SK-N-SH treated with all-trans-retinoic acid at 6 μM for 48 hours (cell line): ENCODE data around the gene IL9R.

ENCODE experiments used
- ATAC-seq: fragments of 200-7000 bp; cut with Tn5 transposase; 3 replicates; pipeline ENCODE4 v1.9.1; 2020; ENCODE audit warnings: mild to moderate bottlenecking, moderate library complexity
- ARNTL ChIP-seq: fragments of 450-650 bp; formaldehyde crosslinking; IDR thresholded peaks from 2 replicates; pipeline ENCODE4 v1.5.0; 2020; ENCODE audit warnings: low read depth, mild to moderate bottlenecking, moderate library complexity, borderline replicate concordance
- BACH2 ChIP-seq: fragments of 250-450 bp; sonication (Bioruptor Pico); IDR thresholded peaks from 2 replicates; pipeline ENCODE4 v1.9.0; 2021; ENCODE audit warnings: mild to moderate bottlenecking, borderline replicate concordance
- CSDC2 ChIP-seq: fragments of 250-450 bp; sonication (Bioruptor Pico); IDR thresholded peaks from 2 replicates; pipeline ENCODE4 v1.5.0; 2020; ENCODE audit warnings: mild to moderate bottlenecking, moderate library complexity
- ESRRG ChIP-seq: fragments of 250-450 bp; sonication (Bioruptor Pico); IDR thresholded peaks from 2 replicates; pipeline ENCODE4 v1.6.1; 2021; ENCODE audit warnings: mild to moderate bottlenecking
- GLIS3 ChIP-seq: fragments of 250-450 bp; sonication (Bioruptor Pico); IDR thresholded peaks from 2 replicates; pipeline ENCODE4 v1.5.0; 2020; ENCODE audit warnings: mild to moderate bottlenecking, moderate library complexity
- ISL1 ChIP-seq: fragments of 250-450 bp; sonication (Bioruptor Pico); IDR thresholded peaks from 2 replicates; pipeline ENCODE4 v2.1.2; 2022; ENCODE audit warnings: mild to moderate bottlenecking, moderate library complexity
- OSR1 ChIP-seq: fragments of 250-450 bp; sonication (Bioruptor Pico); IDR thresholded peaks from 2 replicates; pipeline ENCODE4 v1.8.0; 2022; ENCODE audit warnings: moderate library complexity, mild to moderate bottlenecking, inconsistent platforms
- PPARA ChIP-seq: fragments of 250-450 bp; sonication (Bioruptor Pico); IDR thresholded peaks from 2 replicates; pipeline ENCODE4 v1.5.0; 2020; ENCODE audit warnings: mild to moderate bottlenecking, borderline replicate concordance
- RARB ChIP-seq: fragments of 250-450 bp; sonication (Bioruptor Pico); IDR thresholded peaks from 2 replicates; pipeline ENCODE4 v1.8.0; 2021; ENCODE audit warnings: mild to moderate bottlenecking, moderate library complexity
- SNAI2 ChIP-seq: fragments of 250-450 bp; sonication (Bioruptor Pico); IDR thresholded peaks from 2 replicates; pipeline ENCODE4 v1.5.0; 2020; ENCODE audit warnings: mild to moderate bottlenecking, moderate library complexity
- TCF4 ChIP-seq: fragments of 250-450 bp; sonication (Bioruptor Pico); IDR thresholded peaks from 2 replicates; pipeline ENCODE4 v1.8.0; 2021; ENCODE audit warnings: mild to moderate bottlenecking, moderate library complexity, borderline replicate concordance
- TOX ChIP-seq: fragments of 250-450 bp; sonication (Bioruptor Pico); IDR thresholded peaks from 2 replicates; pipeline ENCODE4 v1.8.0; 2021; ENCODE audit warnings: mild to moderate bottlenecking, moderate library complexity, borderline replicate concordance
- ZC3H10 ChIP-seq: fragments of 250-450 bp; sonication (Bioruptor Pico); IDR thresholded peaks from 2 replicates; pipeline ENCODE4 v1.5.1; 2021; ENCODE audit warnings: mild to moderate bottlenecking, moderate library complexity
- ZFP3 ChIP-seq: fragments of 250-450 bp; sonication (Bioruptor Pico); IDR thresholded peaks from 2 replicates; pipeline ENCODE4 v1.5.0; 2020; ENCODE audit warnings: mild to moderate bottlenecking, moderate library complexity
- ZNF565 ChIP-seq: fragments of 450-650 bp; formaldehyde crosslinking; conservative IDR thresholded peaks from 2 replicates; pipeline ENCODE4 v1.5.0; 2020; ENCODE audit warnings: low read depth, mild to moderate bottlenecking, moderate library complexity
- ZNF70 ChIP-seq: fragments of 450-650 bp; formaldehyde crosslinking; IDR thresholded peaks from 2 replicates; pipeline ENCODE4 v1.5.0; 2020; ENCODE audit warnings: mild to moderate bottlenecking, moderate library complexity
- ZNF8 ChIP-seq: fragments of 450-650 bp; formaldehyde crosslinking; IDR thresholded peaks from 2 replicates; pipeline ENCODE4 v1.5.0; 2020; ENCODE audit warnings: mild to moderate bottlenecking, moderate library complexity
- TF ChIP-seq, protein P1 (sequence below): fragments of 250-450 bp; sonication (Bioruptor Pico); IDR thresholded peaks from 2 replicates; pipeline ENCODE4 v1.5.1; 2021; ENCODE audit warnings: mild to moderate bottlenecking, moderate library complexity
- TF ChIP-seq, protein P2 (sequence below): fragments of 250-450 bp; sonication (Bioruptor Pico); IDR thresholded peaks from 2 replicates; pipeline ENCODE4 v1.8.0; 2020; ENCODE audit warnings: mild to moderate bottlenecking, moderate library complexity, borderline replicate concordance
- TF ChIP-seq, protein P3 (sequence below): fragments of 250-450 bp; sonication (Bioruptor Pico); IDR thresholded peaks from 2 replicates; pipeline ENCODE4 v1.8.0; 2021; ENCODE audit warnings: low read depth, mild to moderate bottlenecking, moderate library complexity, borderline replicate concordance
- TF ChIP-seq, protein P4 (sequence below): fragments of 250-450 bp; sonication (Bioruptor Pico); IDR thresholded peaks from 2 replicates; pipeline ENCODE4 v1.5.1; 2020; ENCODE audit warnings: low read depth, mild to moderate bottlenecking, moderate library complexity

IL9R gene

DNA sequence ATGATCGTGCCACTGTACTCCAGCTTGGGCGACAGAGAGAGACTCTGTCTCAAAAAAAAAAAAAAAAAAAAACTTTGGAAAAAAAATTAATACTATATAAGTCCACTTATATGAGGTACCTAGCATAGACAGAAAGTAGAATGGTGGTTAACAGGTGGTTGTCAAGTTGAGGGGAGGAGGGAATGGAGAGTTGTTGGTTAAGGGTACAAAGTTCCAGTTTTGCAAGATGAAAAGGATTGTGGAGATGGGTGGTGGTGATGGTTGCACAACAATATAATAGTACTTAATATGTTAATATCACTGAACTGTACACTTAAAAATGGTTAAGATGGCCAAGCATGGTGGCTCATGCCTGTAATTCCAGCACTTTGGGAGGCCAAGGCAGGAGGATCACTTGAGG lies 4.1 kb upstream of the IL9R start (continued):
- TF ChIP-seq ARNTL, result no peak
- TF ChIP-seq, all 23 proteins: peak for 0

DNA sequence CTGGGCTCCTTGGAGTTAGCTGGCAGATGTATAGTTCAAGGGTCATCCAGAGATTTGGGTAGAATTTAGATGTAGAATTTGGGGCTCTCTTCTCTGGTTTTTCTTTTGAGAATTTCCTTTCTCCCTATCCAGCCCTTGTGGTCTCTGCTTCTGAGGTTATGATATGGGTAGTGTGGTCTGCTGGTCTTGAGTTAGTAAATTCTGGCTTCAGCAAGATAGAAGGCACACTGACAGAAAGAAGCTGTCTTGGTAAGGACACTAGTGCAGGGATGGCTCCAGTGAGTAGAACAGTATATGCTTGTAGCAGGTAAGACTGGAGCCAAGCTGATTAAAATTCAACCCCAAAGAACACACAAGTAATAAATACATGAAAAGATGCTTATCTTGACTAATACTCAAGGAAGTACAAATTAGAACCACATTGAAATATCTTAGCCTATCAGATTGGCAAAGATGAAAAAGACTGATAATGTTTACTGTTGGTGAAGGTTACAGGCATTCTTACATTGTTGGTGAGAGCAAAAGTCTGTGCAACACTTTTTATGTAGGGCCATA lies 2.1 kb upstream of the IL9R start:
- no peak for TF ChIP-seq ARNTL
- TF ChIP-seq, protein P1, sequence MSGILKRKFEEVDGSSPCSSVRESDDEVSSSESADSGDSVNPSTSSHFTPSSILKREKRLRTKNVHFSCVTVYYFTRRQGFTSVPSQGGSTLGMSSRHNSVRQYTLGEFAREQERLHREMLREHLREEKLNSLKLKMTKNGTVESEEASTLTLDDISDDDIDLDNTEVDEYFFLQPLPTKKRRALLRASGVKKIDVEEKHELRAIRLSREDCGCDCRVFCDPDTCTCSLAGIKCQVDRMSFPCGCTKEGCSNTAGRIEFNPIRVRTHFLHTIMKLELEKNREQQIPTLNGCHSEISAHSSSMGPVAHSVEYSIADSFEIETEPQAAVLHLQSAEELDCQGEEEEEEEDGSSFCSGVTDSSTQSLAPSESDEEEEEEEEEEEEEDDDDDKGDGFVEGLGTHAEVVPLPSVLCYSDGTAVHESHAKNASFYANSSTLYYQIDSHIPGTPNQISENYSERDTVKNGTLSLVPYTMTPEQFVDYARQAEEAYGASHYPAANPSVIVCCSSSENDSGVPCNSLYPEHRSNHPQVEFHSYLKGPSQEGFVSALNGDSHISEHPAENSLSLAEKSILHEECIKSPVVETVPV (CRISPR knock-in tag), result no peak
- no peak for TF ChIP-seq TOX (CRISPR knock-in tag)
- no peak for TF ChIP-seq GLIS3 (CRISPR knock-in tag)
- no peak for TF ChIP-seq ZFP3
- TF ChIP-seq, protein P2, sequence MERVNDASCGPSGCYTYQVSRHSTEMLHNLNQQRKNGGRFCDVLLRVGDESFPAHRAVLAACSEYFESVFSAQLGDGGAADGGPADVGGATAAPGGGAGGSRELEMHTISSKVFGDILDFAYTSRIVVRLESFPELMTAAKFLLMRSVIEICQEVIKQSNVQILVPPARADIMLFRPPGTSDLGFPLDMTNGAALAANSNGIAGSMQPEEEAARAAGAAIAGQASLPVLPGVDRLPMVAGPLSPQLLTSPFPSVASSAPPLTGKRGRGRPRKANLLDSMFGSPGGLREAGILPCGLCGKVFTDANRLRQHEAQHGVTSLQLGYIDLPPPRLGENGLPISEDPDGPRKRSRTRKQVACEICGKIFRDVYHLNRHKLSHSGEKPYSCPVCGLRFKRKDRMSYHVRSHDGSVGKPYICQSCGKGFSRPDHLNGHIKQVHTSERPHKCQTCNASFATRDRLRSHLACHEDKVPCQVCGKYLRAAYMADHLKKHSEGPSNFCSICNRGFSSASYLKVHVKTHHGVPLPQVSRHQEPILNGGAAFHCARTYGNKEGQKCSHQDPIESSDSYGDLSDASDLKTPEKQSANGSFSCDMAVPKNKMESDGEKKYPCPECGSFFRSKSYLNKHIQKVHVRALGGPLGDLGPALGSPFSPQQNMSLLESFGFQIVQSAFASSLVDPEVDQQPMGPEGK (CRISPR knock-in tag), result no peak
- no peak for TF ChIP-seq ZC3H10
- TF ChIP-seq ZNF8 (CRISPR knock-in tag), result no peak
- TF ChIP-seq CSDC2, result no peak
- no peak for TF ChIP-seq PPARA
- no peak for TF ChIP-seq TCF4
- TF ChIP-seq ZNF70 (CRISPR knock-in tag), result no peak
- TF ChIP-seq BACH2 (CRISPR knock-in tag), result no peak
- no peak for TF ChIP-seq ZNF565 (CRISPR knock-in tag)
- no peak for TF ChIP-seq ESRRG (CRISPR knock-in tag)
- TF ChIP-seq, protein P3, sequence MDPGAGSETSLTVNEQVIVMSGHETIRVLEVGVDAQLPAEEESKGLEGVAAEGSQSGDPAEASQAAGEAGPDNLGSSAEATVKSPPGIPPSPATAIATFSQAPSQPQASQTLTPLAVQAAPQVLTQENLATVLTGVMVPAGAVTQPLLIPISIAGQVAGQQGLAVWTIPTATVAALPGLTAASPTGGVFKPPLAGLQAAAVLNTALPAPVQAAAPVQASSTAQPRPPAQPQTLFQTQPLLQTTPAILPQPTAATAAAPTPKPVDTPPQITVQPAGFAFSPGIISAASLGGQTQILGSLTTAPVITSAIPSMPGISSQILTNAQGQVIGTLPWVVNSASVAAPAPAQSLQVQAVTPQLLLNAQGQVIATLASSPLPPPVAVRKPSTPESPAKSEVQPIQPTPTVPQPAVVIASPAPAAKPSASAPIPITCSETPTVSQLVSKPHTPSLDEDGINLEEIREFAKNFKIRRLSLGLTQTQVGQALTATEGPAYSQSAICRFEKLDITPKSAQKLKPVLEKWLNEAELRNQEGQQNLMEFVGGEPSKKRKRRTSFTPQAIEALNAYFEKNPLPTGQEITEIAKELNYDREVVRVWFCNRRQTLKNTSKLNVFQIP, result no peak
- no peak for TF ChIP-seq OSR1 (CRISPR knock-in tag)
- no peak for TF ChIP-seq SNAI2 (CRISPR knock-in tag)
- TF ChIP-seq ISL1 (CRISPR knock-in tag), result no peak
- TF ChIP-seq, all 23 proteins: peak for 0
- no peak for ATAC-seq

DNA sequence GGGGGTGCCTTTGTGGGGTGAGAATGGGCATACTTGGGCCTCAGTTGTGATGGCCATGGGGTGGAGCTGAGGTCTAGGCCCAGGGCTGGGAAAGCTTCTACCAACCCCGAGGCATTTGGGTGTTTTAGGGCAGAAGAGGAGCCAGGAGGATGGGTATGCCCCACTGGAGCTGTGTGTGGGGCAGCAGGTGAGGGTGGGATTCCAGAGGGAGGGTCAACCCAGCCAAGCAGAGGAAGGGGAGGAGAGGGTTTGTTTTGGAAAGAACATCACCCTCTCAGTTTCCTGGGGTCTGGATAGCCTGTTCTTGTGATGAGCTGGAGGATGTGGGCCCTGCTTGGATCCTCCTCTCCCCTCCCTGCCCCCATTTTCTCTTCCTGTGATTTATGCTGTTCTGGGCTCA lies 620 bp downstream of the IL9R start:
- ATAC-seq, result no peak
- TF ChIP-seq ZNF565 (CRISPR knock-in tag), result no peak
- no peak for TF ChIP-seq ZNF70 (CRISPR knock-in tag)
- TF ChIP-seq, protein P1 (CRISPR knock-in tag), result no peak
- TF ChIP-seq ISL1 (CRISPR knock-in tag), result no peak
- TF ChIP-seq, protein P4, sequence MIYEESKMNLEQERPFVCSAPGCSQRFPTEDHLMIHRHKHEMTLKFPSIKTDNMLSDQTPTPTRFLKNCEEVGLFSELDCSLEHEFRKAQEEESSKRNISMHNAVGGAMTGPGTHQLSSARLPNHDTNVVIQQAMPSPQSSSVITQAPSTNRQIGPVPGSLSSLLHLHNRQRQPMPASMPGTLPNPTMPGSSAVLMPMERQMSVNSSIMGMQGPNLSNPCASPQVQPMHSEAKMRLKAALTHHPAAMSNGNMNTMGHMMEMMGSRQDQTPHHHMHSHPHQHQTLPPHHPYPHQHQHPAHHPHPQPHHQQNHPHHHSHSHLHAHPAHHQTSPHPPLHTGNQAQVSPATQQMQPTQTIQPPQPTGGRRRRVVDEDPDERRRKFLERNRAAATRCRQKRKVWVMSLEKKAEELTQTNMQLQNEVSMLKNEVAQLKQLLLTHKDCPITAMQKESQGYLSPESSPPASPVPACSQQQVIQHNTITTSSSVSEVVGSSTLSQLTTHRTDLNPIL (CRISPR knock-in tag), result no peak
- TF ChIP-seq, protein P2 (CRISPR knock-in tag), result no peak
- no peak for TF ChIP-seq GLIS3 (CRISPR knock-in tag)
- no peak for TF ChIP-seq PPARA
- no peak for TF ChIP-seq SNAI2 (CRISPR knock-in tag)
- TF ChIP-seq RARB (CRISPR knock-in tag), result no peak
- no peak for TF ChIP-seq CSDC2
- TF ChIP-seq OSR1 (CRISPR knock-in tag), result no peak
- TF ChIP-seq, protein P3, result no peak
- no peak for TF ChIP-seq TCF4
- TF ChIP-seq BACH2 (CRISPR knock-in tag), result no peak
